T-helper 1 cell treated with Interleukin-12 subunit alpha and Interleukin-12 subunit beta and Interleukin-4 antibody, amounts not matched to agents 30 ng/mL and 1 ng/mL, for 36 hours (primary cell): ENCODE data around the gene STX12. TPM values are rescaled to one million over a fixed set of nuclear protein-coding genes. Genes with fewer than 3 reads are reported as not detected.

Experiments used
- intact Hi-C: fragments of 100-400 bp; cut with micrococcal nuclease; formaldehyde crosslinking; loops from one replicate; pipeline ENCODE4 v1.15.1; 2024
- total RNA-seq: library from RNA; stranded (reverse); gene quantifications from 2 replicates; pipeline ENCODE4 v1.2.3, GENCODE V29; 2022

STX12 gene
- total RNA-seq: 31.5 and 31.7 TPM in 2 replicates

DNA sequence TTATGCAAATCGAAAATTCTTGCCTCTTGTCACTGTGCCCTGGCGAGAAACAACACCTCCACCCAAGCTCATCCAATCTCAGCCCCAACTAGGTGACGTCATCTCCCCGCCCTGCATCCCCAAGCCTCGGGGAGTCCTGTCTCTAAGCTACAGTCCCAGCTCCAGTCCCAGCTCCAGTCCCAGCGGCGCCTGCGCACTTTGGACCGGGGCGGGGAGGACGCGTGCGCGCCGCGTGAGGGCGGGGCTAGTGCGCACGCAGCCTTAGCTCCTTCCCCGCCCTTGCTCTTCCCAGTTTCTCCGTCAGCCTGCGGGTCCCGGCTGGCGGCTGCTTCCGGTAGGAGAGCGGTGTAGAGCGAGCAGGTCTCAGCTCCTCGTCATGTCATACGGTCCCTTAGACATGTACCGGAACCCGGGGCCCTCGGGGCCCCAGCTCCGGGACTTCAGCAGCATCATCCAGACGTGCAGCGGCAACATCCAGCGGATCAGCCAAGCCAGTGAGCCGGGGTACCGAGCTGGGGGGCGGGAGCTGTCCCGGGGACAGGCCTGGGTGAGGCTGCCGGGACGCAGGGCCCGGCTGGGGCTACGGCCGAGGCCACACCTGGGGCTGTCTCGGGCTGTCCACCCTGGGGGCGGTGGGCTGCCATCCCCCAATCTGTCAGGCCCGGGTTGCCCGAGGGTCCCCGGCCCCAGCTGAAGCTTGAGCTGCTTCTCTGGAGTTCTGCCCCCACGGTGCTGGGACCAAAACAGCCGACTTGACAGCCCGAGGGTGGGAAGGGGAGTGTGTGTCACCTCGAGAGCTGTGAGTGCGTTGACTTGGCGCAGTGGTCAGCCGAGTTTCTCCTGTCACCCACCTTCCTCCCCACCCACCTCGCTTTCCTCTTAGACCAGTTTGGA lies at the start of gene STX12:
STX12 (plus strand) TSS at position 288 of the 894 bp plus-strand sequence; CDS start at position 377, 89 bp downstream.
- intact Hi-C loops: loop anchor here (1.0 to 5.0 kb wide), 18 partner anchors 48 to 1868 kb away; partner anchors contain the start of genes AHDC1, DNAJC8, EYA3 and FAM76A

DNA sequence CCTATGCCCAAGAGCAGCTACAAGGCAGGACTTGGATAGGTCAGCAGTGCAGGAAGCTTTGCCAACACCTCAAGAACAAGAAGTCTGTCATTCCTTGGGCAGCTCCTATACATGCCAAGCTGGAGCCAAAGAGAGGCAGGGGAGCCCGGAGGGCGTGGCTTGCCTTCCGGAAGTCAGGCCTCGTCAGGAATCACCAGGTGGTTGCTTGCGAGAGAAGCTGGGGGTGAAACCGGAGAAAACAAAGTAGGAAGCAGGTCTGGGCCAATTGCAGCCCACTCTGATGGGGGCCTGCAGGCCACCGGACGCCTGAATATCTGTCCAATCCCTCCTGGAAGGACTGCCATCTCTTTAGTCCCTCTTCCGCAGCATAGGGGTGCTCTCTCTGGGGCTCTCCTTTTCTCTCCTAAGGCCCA lies 48.1 kb upstream of the STX12 start:
- intact Hi-C loops: loop anchor here (1.0 to 5.0 kb wide), 13 partner anchors 47 to 1202 kb away; partner anchors contain the start of genes EYA3, IFI6, MAP3K6 and MED18

GRCh38 chr1:27725374-27726172 lies 47.4 kb upstream of the STX12 start, which contains the start of gene FAM76A:
Gene FAM76A (plus strand): TSS chr1:27725961. CDS start chr1:27726081, 120 bp downstream.
- intact Hi-C loops: loop anchor here (1.0 to 5.0 kb wide), 13 partner anchors 47 to 1202 kb away; partner anchors contain the start of genes EYA3, IFI6, MAP3K6 and MED18

- intact Hi-C loops: loop anchor here (5.0 kb wide), 2 partner anchors 359 to 1201 kb away; partner anchors contain the start of gene MAP3K6
Measured at GRCh38 chr1:27726173-27727044, 46.6 kb upstream of the STX12 start.

GRCh38 chr1:27727126-27727525 lies 45.9 kb upstream of the STX12 start:
- intact Hi-C loops: loop anchor here (5.0 kb wide), 2 partner anchors 360 to 1200 kb away; partner anchors contain the start of gene MAP3K6

- intact Hi-C loops: no loop called here
Measured at GRCh38 chr1:27736252-27736651, 36.8 kb upstream of the STX12 start.

DNA sequence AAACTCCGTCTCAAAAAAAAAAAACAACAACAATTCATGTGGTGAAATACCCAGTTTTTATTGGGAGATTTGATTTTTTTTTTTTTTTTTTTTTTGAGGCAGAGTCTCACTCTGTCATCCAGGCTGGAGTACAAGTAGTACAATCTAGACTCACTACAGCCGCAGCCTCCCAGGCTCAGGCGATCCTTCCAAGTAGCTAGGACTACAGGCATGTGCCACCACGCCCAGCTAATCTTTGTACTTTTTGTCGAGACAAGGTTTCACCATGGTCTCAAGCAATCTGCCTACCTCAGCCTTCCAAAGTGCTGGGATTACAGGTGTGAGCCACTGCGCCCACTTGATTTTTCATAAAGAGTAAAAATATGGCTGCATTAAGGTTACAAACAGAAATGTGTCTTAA lies 31.9 kb upstream of the STX12 start:
- intact Hi-C loops: no loop called here

DNA sequence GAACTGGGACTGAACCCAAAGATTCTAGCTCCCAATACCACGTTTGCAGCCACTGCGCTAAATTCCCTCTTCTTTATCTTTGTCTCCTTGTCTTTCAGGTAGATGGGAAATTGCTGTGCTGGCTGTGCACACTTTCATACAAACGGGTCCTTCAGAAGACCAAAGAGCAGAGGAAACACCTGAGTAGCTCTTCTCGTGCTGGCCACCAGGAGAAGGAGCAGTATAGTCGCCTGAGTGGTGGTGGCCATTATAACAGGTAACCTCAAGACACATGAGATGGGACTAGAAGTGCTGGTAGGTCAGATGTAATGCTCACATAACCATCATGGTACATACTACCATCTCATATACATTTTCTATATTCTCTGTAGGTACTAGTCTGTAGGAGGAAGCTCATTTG lies 28.5 kb upstream of the STX12 start:
- intact Hi-C loops: no loop called here

GRCh38 chr1:27745466-27745865 lies 27.6 kb upstream of the STX12 start:
- intact Hi-C loops: no loop called here

GRCh38 chr1:27752360-27752759 lies 20.7 kb upstream of the STX12 start:
- intact Hi-C loops: no loop called here

DNA sequence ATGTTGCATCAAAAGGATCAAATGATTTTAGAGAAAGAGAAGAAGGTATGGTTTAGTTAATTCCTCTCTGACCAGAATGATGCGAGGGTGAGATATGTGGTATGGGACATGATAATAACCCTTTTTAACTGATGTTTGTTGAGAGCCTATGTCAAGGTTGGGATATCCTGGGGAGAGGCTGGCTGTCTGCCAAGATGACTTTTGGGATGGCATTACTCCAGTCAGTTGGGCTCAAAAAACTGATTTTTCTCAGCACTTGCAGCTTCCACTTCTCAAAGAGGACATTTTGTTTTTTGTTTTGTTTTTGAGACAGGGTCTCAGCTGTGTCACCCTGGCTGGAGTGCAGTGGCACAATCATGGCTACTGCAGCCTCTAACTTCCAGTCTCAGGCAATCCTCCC lies 17.7 kb upstream of the STX12 start:
- intact Hi-C loops: no loop called here

GRCh38 chr1:27755865-27756264 lies 17.2 kb upstream of the STX12 start:
- intact Hi-C loops: no loop called here

DNA sequence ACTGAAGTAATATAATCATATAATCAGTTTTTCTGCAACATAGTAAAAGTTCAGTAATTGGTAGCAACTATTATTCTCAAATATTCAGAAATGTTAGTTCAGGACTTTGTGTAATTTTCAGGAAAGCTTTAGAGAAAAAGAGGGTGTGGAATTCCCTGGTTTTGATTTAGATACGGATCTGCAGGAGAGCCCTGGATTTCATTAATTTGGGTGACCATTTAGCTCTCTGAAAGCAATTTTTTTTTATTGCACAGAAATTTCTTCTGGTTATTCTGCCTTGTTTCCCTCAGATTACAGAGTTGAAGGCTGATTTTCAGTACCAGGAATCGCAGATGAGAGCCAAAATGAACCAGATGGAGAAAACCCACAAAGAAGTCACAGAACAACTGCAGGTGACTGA lies 13.8 kb upstream of the STX12 start:
- intact Hi-C loops: no loop called here

GRCh38 chr1:27760426-27760825 lies 12.6 kb upstream of the STX12 start:
- intact Hi-C loops: no loop called here

DNA sequence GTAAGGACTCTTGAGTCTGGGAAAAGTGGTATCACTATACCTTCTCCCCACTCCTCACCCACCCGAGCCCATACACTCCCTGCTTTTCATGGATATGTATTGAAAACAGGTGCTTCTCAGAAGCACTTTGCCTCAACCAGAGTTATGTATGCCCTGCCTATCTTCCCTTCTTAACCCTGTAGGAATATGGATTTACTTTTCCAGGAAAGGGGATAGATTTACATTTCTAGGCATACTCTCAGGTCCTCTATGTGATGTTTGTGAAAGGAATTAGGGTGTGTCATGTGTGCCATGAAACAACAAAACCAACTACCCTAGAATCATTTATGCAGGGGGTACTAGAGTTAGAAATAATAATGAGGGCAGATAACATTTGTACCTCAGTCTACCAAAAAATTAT lies 11.0 kb upstream of the STX12 start:
- intact Hi-C loops: no loop called here

DNA sequence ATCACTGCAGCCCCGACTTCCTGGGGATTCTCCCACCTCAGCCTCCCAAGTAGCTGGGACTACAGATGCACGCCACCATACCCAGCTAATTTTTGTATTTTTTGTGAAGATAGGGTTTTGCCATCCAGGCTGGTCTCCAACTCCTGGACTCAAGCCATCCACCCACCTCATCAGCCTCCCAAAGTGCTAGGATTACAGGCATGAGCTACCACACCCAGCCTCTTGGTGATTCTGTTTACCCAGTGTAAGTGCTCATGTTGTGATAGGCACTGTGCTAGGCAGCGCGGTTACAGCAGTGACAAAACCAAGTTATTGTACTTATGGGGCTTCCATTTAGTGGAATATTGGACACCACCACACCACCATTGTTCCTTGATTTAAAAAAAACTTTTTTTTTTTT lies 9.7 kb upstream of the STX12 start:
- intact Hi-C loops: no loop called here

- intact Hi-C loops: loop anchor here (5.0 kb wide), 2 partner anchors 477 to 812 kb away; no protein-coding TSS in a partner anchor
Measured at GRCh38 chr1:27770293-27770830, 2.7 kb upstream of the STX12 start.

- intact Hi-C loops: loop anchor here (1.0 to 5.0 kb wide), 14 partner anchors 47 to 1867 kb away; partner anchors contain the start of genes AHDC1, DNAJC8, EYA3 and FAM76A
Measured at GRCh38 chr1:27772036-27772931, 735 bp upstream of the STX12 start.
